Limb (tissue), 2 donors: ENCODE measurements around the gene PRCP.
"Not testable (repeated sequence)": the region's sequence is repeated elsewhere in the genome, so short reads cannot be mapped to it uniquely, and the experiment has no call there.

ENCODE experiments used
- DNase-seq, 2 donors: peaks; one replicate each; pipeline ENCODE4 v3.0.0-alpha.2; 2016; ENCODE audit errors: extremely low spot score in 2 of 2

Gene PRCP

GRCh38 chr11:82900277-82901164 lies at the start of gene PRCP:
TSS of gene PRCP (minus strand) at chr11:82900430. CDS start at chr11:82900402, 28 bp downstream.
- DNase-seq, result peak; percentile 71 to 86

- no peak for DNase-seq
These were observed 49.1 kb upstream of the PRCP start for GRCh38 chr11:82949352-82949751.

- DNase-seq, result no peak
These were observed 45.5 kb upstream of the PRCP start for GRCh38 chr11:82945682-82946081.

GRCh38 chr11:82945041-82945440 lies 44.8 kb upstream of the PRCP start:
- not testable (repeated sequence) for DNase-seq

GRCh38 chr11:82944198-82944597 lies 44.0 kb upstream of the PRCP start:
- DNase-seq, result no peak

GRCh38 chr11:82943430-82943829 lies 43.2 kb upstream of the PRCP start:
- DNase-seq, result not testable (repeated sequence)

- DNase-seq, result no peak
These were observed 42.1 kb upstream of the PRCP start for GRCh38 chr11:82942376-82942775.

- DNase-seq, result no peak
These were observed 39.2 kb upstream of the PRCP start for GRCh38 chr11:82939456-82939855.

- no peak for DNase-seq
These were observed 37.3 kb upstream of the PRCP start for GRCh38 chr11:82937554-82937953.

- no peak for DNase-seq
These were observed 36.0 kb upstream of the PRCP start for GRCh38 chr11:82936261-82936660.

GRCh38 chr11:82932564-82932963 lies 32.3 kb upstream of the PRCP start:
- DNase-seq, result no peak

GRCh38 chr11:82930734-82931133 lies 30.5 kb upstream of the PRCP start:
- no peak for DNase-seq

- DNase-seq, result no peak
These were observed 30.0 kb upstream of the PRCP start for GRCh38 chr11:82930229-82930628.

GRCh38 chr11:82929121-82929520 lies 28.9 kb upstream of the PRCP start:
- DNase-seq, result no peak

GRCh38 chr11:82927264-82927880 lies 27.1 kb upstream of the PRCP start:
- peak in 1 of 2 donors; percentile 70 for DNase-seq

- DNase-seq, result no peak
These were observed 24.4 kb upstream of the PRCP start for GRCh38 chr11:82924522-82925224.

- DNase-seq, result not testable (repeated sequence)
These were observed 22.4 kb upstream of the PRCP start for GRCh38 chr11:82922396-82923173.

- not testable (repeated sequence) for DNase-seq
These were observed 20.0 kb upstream of the PRCP start for GRCh38 chr11:82920227-82920626.

GRCh38 chr11:82919786-82920185 lies 19.6 kb upstream of the PRCP start:
- not testable (repeated sequence) for DNase-seq

- no peak for DNase-seq
These were observed 8.9 kb upstream of the PRCP start for GRCh38 chr11:82909015-82909640.

GRCh38 chr11:82908311-82908710 lies 8.1 kb upstream of the PRCP start:
- DNase-seq, result no peak
